Stomach smooth muscle (tissue), 2 donors: Measurements from ENCODE around the gene HAPLN3.
"Not testable (repeated sequence)": the region's sequence is repeated elsewhere in the genome, so short reads cannot be mapped to it uniquely, and the experiment has no call there.

Source experiments
- H3K27ac ChIP-seq: one replicate; pipeline ENCODE4 v1.7.0; 2013; ENCODE audit warnings: mild to moderate bottlenecking, low read length, inconsistent platforms
- H3K27me3 ChIP-seq, 2 donors: one replicate each; pipeline ENCODE4 v1.7.0; 2013; ENCODE audit warnings: low read length in 2 of 2; ENCODE audit not compliant: insufficient read depth in 2 of 2, control insufficient read depth in 1 of 2
- H3K36me3 ChIP-seq, 2 donors: one replicate each; pipeline ENCODE4 v1.7.0; 2013; ENCODE audit warnings: low read length in 2 of 2; ENCODE audit not compliant: control insufficient read depth in 2 of 2, insufficient read depth in 2 of 2
- H3K4me1 ChIP-seq: one replicate; pipeline ENCODE4 v1.7.0; 2013; ENCODE audit warnings: low read length; ENCODE audit not compliant: control insufficient read depth, insufficient read depth
- H3K4me3 ChIP-seq, 2 donors: one replicate each; pipeline ENCODE4 v1.7.0; 2013; ENCODE audit warnings: low read length in 2 of 2
- H3K9ac ChIP-seq, 2 donors: one replicate each; pipeline ENCODE4 v1.7.0; 2013; ENCODE audit warnings: low read length in 2 of 2, mild to moderate bottlenecking in 1 of 2
- H3K9me3 ChIP-seq, 2 donors: one replicate each; pipeline ENCODE4 v1.7.0; 2013; ENCODE audit warnings: low read length in 2 of 2; ENCODE audit not compliant: control insufficient read depth in 2 of 2
- donor health status: healthy.
- donor health status: Pancreatic carcinoma.

HAPLN3 gene, protein sequence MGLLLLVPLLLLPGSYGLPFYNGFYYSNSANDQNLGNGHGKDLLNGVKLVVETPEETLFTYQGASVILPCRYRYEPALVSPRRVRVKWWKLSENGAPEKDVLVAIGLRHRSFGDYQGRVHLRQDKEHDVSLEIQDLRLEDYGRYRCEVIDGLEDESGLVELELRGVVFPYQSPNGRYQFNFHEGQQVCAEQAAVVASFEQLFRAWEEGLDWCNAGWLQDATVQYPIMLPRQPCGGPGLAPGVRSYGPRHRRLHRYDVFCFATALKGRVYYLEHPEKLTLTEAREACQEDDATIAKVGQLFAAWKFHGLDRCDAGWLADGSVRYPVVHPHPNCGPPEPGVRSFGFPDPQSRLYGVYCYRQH

GRCh38 chr15:88894819-88895767, at the start of gene HAPLN3:
Gene HAPLN3 (minus strand): TSS chr15:88895544. CDS start chr15:88887298, 8,246 bp downstream.
- Histone ChIP-seq H3K4me3 (peak within 1 kb of the TSS; percentile 51 to 66), H3K9ac (peak within 1 kb of the TSS in 1 of 2 donors; percentile 36), H3K4me1 (peaks cover 31% of the 10 kb centered on the region), H3K36me3 (no peaks in the 10 kb centered on the region), H3K27me3 (peaks cover 17 to 28% of the 10 kb centered on the region in 2 donors), H3K9me3 (no peaks in the 10 kb centered on the region), H3K27ac (no peak within 1 kb of the TSS)

DNA sequence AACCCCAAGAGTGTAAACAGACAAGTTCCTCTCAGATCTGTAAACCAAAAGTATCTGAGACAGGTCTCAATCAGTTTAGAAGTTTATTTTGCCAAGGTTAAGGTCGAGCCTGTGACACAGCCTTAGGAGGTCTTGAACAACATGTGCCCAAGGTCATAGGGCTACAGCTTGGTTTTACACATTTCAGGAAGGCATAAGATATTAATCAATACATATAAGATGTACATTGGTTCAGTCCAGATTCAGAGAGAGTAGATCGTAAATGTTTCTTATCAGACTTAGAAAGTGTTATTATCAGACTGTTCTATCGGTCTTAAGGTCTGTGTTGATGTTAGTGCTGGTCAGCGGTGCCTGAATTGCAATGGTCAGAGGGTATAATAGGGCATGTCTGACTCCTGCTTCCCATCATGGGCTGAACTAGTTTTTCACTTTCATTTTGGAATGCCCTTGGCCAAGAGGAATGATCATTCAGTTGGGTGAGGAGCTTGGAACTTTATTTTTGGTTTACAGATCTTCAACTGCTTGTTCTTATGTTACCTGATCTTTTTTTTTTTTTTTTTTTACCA, 44.8 kb upstream of the HAPLN3 start:
- H3K27me3 ChIP-seq = no peaks in the 10 kb centered on the region
- no peak overlapping the region for H3K27ac ChIP-seq
- H3K9ac ChIP-seq = no peak overlapping the region

DNA sequence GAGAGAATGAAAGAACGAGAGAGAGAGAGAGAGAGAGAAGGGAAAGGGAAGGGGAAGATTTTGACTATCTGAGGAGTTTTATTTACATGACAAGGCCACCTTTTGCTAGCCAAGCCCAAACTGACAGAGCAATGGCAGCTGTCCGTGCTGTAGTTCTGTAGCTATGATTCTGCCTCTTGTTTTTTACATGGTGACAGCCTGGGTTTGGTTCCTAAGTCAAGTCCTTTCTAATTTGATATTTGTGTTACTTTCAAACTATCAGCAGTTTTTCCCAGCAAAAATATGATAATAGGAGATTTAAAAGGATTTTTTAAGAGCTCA, 44.1 kb upstream of the HAPLN3 start:
- Histone ChIP-seq H3K4me3 (no peak overlapping the region), H3K27me3 (no peaks in the 10 kb centered on the region), H3K27ac (no peak overlapping the region), H3K4me1 (no peaks in the 10 kb centered on the region), H3K36me3 (no peaks in the 10 kb centered on the region), H3K9me3 (no peaks in the 10 kb centered on the region), H3K9ac (no peak overlapping the region)

More for the DNA sequence above, 44.8 kb upstream of the HAPLN3 start:
- Histone ChIP-seq H3K36me3 (no peaks in the 10 kb centered on the region), H3K4me3 (no peak overlapping the region), H3K9me3 (no peaks in the 10 kb centered on the region), H3K4me1 (no peaks in the 10 kb centered on the region)

- H3K36me3 ChIP-seq = no peaks in the 10 kb centered on the region
- H3K4me1 ChIP-seq = no peaks in the 10 kb centered on the region
- H3K9ac ChIP-seq = no peak overlapping the region
- no peak overlapping the region for H3K4me3 ChIP-seq
- no peaks in the 10 kb centered on the region for H3K9me3 ChIP-seq
- H3K27ac ChIP-seq = no peak overlapping the region
- no peaks in the 10 kb centered on the region for H3K27me3 ChIP-seq
Measured at GRCh38 chr15:88938802-88939485, 43.6 kb upstream of the HAPLN3 start.

DNA sequence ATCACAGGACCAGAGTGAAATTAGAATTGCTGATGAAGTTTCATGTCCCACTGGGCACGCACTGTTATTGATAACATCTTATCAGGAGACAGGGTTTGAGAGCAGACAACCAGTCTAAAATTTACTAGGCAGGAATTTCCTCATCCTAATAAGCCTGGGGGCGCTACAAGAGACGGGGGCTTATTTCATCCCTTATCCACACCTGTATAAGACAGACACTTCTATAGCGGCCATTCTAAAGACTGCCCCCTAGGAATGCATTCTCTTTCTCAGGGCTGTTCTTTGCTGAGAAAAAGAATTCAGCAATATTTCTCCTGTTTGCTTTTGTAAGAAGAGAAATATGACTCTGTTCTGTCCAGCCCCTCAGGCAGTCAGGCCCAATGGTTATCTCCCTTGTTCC, 39.1 kb upstream of the HAPLN3 start:
- H3K4me3 ChIP-seq, H3K36me3 ChIP-seq, H3K9me3 ChIP-seq, H3K27me3 ChIP-seq, H3K27ac ChIP-seq, H3K4me1 ChIP-seq, H3K9ac ChIP-seq: not testable (repeated sequence)

DNA sequence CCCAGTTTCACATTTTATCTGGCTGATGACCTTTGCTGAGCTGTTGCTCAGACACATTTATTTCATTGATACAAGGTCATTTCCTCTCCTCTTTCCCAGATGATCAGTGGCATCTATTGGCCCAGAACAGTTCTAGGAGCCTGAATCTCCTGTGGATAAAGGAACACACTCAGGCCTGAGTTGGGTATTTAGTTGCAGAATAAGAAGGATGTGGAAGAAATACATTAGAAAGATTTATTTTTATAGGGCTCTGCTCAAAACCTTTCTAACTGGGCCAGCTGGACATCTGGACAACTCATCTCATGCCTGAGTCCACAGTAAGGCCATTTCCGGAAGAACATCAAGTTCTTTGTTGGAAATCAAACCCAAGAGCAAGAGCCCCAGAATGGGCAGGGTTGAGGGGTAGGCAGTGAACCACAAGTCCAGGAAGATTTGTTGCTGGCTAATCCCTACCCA, 37.6 kb upstream of the HAPLN3 start:
- Histone ChIP-seq H3K4me3 (no peak overlapping the region), H3K27me3 (no peaks in the 10 kb centered on the region)

GRCh38 chr15:88932271-88932874, 37.0 kb upstream of the HAPLN3 start:
- Histone ChIP-seq H3K4me1 (no peaks in the 10 kb centered on the region), H3K36me3 (no peaks in the 10 kb centered on the region), H3K27me3 (no peaks in the 10 kb centered on the region), H3K9me3 (no peaks in the 10 kb centered on the region), H3K9ac (no peak overlapping the region), H3K27ac (peak overlapping the region; percentile 18), H3K4me3 (no peak overlapping the region)

More for the DNA sequence above, 37.6 kb upstream of the HAPLN3 start:
- Histone ChIP-seq H3K27ac (no peak overlapping the region), H3K9ac (no peak overlapping the region), H3K4me1 (no peaks in the 10 kb centered on the region), H3K36me3 (no peaks in the 10 kb centered on the region), H3K9me3 (no peaks in the 10 kb centered on the region)

DNA sequence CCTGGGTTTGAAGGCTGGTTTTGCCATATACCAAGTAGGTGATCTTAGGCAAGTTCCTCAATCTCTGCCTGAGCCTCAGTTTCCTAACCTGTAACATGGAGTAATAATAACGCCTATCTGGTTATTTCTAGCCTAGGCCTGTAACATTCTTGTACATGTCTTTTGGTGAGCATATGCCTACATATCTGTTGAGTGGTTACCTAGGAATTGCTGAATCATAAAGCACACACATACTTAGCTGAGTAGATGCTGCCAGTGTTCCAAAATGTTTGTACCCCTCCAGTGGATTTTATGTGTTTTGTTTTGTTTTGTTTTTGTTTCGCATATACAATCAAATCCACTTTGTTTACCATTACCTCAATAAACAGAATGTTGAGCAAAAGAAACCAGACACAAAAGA, 35.2 kb upstream of the HAPLN3 start:
- no peaks in the 10 kb centered on the region for H3K9me3 ChIP-seq
- H3K4me1 ChIP-seq = no peaks in the 10 kb centered on the region
- H3K27ac ChIP-seq = no peak overlapping the region
- no peaks in the 10 kb centered on the region for H3K36me3 ChIP-seq
- H3K4me3 ChIP-seq = no peak overlapping the region
- H3K27me3 ChIP-seq = no peaks in the 10 kb centered on the region
- no peak overlapping the region for H3K9ac ChIP-seq

DNA sequence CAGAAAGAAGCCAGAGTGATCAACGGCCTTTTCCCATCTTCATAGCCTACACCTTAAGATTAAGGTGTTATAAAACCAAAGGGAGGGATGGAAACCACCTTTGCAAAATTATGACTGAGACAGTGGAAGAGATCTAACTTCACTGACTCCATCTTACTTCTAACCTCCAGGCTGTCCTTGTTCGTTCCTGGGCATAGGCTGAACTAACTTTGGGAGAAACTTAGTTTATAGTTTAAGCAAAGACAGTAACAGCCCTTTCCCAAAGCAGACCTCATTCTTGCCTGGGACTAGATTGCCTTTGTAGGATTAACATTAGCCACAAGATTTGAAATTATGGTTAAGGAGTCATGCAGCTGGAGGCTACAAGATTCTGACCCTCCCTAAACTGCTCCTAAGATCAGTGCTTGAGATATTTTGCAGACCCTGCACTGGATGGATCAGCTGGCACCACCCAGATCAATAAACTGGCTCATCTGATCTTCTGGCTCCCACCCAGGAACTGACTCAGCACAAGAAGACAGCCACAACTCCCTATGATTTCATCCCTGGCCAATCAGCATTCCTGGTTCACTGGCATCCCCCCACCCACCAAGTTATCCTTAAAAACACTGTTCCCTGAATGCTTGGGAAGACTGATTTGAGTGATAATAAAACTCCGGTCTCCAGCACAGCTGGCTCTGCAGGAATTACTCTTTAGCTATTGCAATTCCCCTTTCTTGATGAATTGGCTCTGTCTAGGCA, 34.2 kb upstream of the HAPLN3 start:
- H3K9ac ChIP-seq, H3K27me3 ChIP-seq, H3K9me3 ChIP-seq, H3K4me3 ChIP-seq, H3K36me3 ChIP-seq, H3K27ac ChIP-seq, H3K4me1 ChIP-seq: not testable (repeated sequence)
